Left colon (tissue), 2 donors: ENCODE measurements around the gene ABCD3. TPM values are rescaled to one million over a fixed set of nuclear protein-coding genes. Genes with fewer than 3 reads are reported as not detected.
"Not testable (repeated sequence)": the region's sequence is repeated elsewhere in the genome, so short reads cannot be mapped to it uniquely, and the experiment has no call there.

Experiments
- ATAC-seq: fragments of 200-7000 bp; cut with Tn5 transposase; one replicate; pipeline ENCODE4 v1.9.1; 2020; ENCODE audit warnings: mild to moderate bottlenecking, moderate library complexity
- DNase-seq, 2 donors: peaks; one replicate each; pipeline ENCODE4 v3.0.0-alpha.2; 2020
- intact Hi-C, 2 donors: fragments of 100-400 bp; cut with DNase I in 1 of 2; cut with micrococcal nuclease in 1 of 2; formaldehyde crosslinking; loops; one replicate each; pipeline versions ENCODE4 v1.11.2 to v1.14.0; 2022; cut with DNase I, micrococcal nuclease
- long read RNA-seq: library from polyadenylated mRNA; unstranded; transcript quantifications from one replicate; pipeline ENCODE4 v2.0.0, GENCODE V29; 2021
- total RNA-seq, 2 donors: library from RNA; stranded (reverse); fragmentation: NEBNext Ultra II Directional; extraction: Animal tissue kit (Norgen Biotek cat#: 25700); gene quantifications; one replicate each; pipeline ENCODE4 v1.2.1, GENCODE V29; 2021
- donor health status: DM: no; HTN: no; CAD: no.
- donor health status: DM: yes; HTN: yes; CAD: no.

The ABCD3 gene
- 100 to 1,000 TPM; 111 to 117 TPM for total RNA-seq
- long read RNA-seq, transcript ABCD3-202 (23 exons, 3,538 nt) = major isoform, 108 of 137 reads
- long read RNA-seq, partial matches to known transcripts = 11 of 137 reads
- long read RNA-seq, other reads (novel, unspliced or antisense) = 18 of 137 reads

- ATAC-seq (peak; percentile 91), DNase-seq (peak; percentile 96 to 97)
- intact Hi-C loops = no loop called here
Measured at GRCh38 chr1:94417978-94418663, at the start of gene ABCD3. Gene ABCD3, plus strand, starts transcription at chr1:94418389. Its CDS starts 90 bp downstream, at chr1:94418479.

GRCh38 chr1:94372771-94373170 lies 45.4 kb upstream of the ABCD3 start:
- intact Hi-C loops, DNase-seq, ATAC-seq: not testable (repeated sequence)

GRCh38 chr1:94373311-94373710 lies 44.9 kb upstream of the ABCD3 start:
- intact Hi-C loops = not testable (repeated sequence)

GRCh38 chr1:94375666-94376065 lies 42.5 kb upstream of the ABCD3 start:
- ATAC-seq, intact Hi-C loops, DNase-seq: not testable (repeated sequence)

More at GRCh38 chr1:94373311-94373710, 44.9 kb upstream of the ABCD3 start:
- not testable (repeated sequence) for DNase-seq, ATAC-seq

GRCh38 chr1:94378493-94378892 lies 39.7 kb upstream of the ABCD3 start:
- intact Hi-C loops, DNase-seq, ATAC-seq: not testable (repeated sequence)

GRCh38 chr1:94379615-94380014 lies 38.6 kb upstream of the ABCD3 start:
- ATAC-seq (peak; percentile 19), DNase-seq (no peak)

GRCh38 chr1:94382201-94382600 lies 36.0 kb upstream of the ABCD3 start:
- peak; percentile 10 for ATAC-seq
- DNase-seq = peak; percentile 56 to 69
- intact Hi-C loops = no loop called here

More at GRCh38 chr1:94379615-94380014, 38.6 kb upstream of the ABCD3 start:
- intact Hi-C loops = no loop called here

GRCh38 chr1:94383966-94384408 lies 34.2 kb upstream of the ABCD3 start:
- intact Hi-C loops = no loop called here
- ATAC-seq = peak; percentile 89
- peak in 1 of 2 donors; percentile 41 for DNase-seq

GRCh38 chr1:94384485-94385265 lies 33.5 kb upstream of the ABCD3 start:
- ATAC-seq (peak; percentile 81), DNase-seq (peak; percentile 30 to 31)
- intact Hi-C loops = no loop called here

GRCh38 chr1:94385308-94385929 lies 32.8 kb upstream of the ABCD3 start:
- peak in 1 of 2 donors; percentile 16 for DNase-seq
- ATAC-seq = peak; percentile 25
- intact Hi-C loops = no loop called here

- intact Hi-C loops = no loop called here
- DNase-seq (no peak), ATAC-seq (no peak)
Measured at GRCh38 chr1:94389298-94389697, 28.9 kb upstream of the ABCD3 start.

- no peak for DNase-seq
- intact Hi-C loops = no loop called here
- ATAC-seq = no peak
Measured at GRCh38 chr1:94394247-94394646, 23.9 kb upstream of the ABCD3 start.

- DNase-seq = no peak
- intact Hi-C loops = no loop called here
- ATAC-seq = no peak
Measured at GRCh38 chr1:94395231-94395630, 23.0 kb upstream of the ABCD3 start.

- intact Hi-C loops = no loop called here
- ATAC-seq = peak; percentile 56
- no peak for DNase-seq
Measured at GRCh38 chr1:94395748-94396309, 22.4 kb upstream of the ABCD3 start.

GRCh38 chr1:94396356-94397010 lies 21.7 kb upstream of the ABCD3 start:
- no peak for DNase-seq
- intact Hi-C loops = no loop called here
- ATAC-seq = no peak

- no peak for DNase-seq
- intact Hi-C loops = no loop called here
- no peak for ATAC-seq
Measured at GRCh38 chr1:94398356-94398755, 19.8 kb upstream of the ABCD3 start.

GRCh38 chr1:94399453-94399852 lies 18.7 kb upstream of the ABCD3 start:
- DNase-seq (no peak), ATAC-seq (peak; percentile 55)
- intact Hi-C loops = no loop called here

GRCh38 chr1:94401206-94401605 lies 17.0 kb upstream of the ABCD3 start:
- no peak for ATAC-seq
- intact Hi-C loops = no loop called here
- no peak for DNase-seq
